Measurements from ENCODE around the gene GUCY1B1. TPM values are rescaled to one million over a fixed set of nuclear protein-coding genes. Genes with fewer than 3 reads are reported as not detected.

GUCY1B1 gene
- total and polyA plus RNA-seq, 9 of the 15 experiments (the other 6 are each of a cell fraction or from before 2014, with no cell fraction given): not detected

- no peak for TF ChIP-seq IRF1 (CRISPR knock-in tag; IDR thresholded peaks at IDR 0.05; ENCODE audit: borderline replicate concordance)
- TF ChIP-seq NCOR1 (IDR thresholded peaks at IDR 0.05): no peak
- no peak for TF ChIP-seq KLF10 (CRISPR knock-in tag; IDR thresholded peaks at IDR 0.05)
- TF ChIP-seq CBFA2T2 (conservative IDR thresholded peaks at IDR 0.05): no peak
- TF ChIP-seq IRF2 (CRISPR knock-in tag; IDR thresholded peaks at IDR 0.05): no peak
- TF ChIP-seq JUND (IDR thresholded peaks at IDR 0.05; ENCODE audit: borderline replicate concordance, low read depth, low read length): no peak
- TF ChIP-seq JUND (tag; IDR thresholded peaks at IDR 0.05; ENCODE audit: borderline replicate concordance, low read depth, low read length): no peak
- no peak for TF ChIP-seq THRAP3 (IDR thresholded peaks at IDR 0.05; ENCODE audit: borderline replicate concordance)
Measured at GRCh38 chr4:155799116-155799793, 40.4 kb downstream of the GUCY1B1 start (continued).

GRCh38 chr4:155799794-155800123 is 40.9 kb downstream of the GUCY1B1 start:
- POLR2A ChIA-PET: no interaction called here
- FAIRE-seq: no peak
- no peaks in the 10 kb centered on the region for H3K27me3 ChIP-seq (ENCODE audit: control insufficient read depth in 2 of 2, insufficient read depth in 2 of 2, low read length in 2 of 2)
- no TSS peak for BruUV-seq (replicated peaks)
- no peaks in the 10 kb centered on the region for H3K9me1 ChIP-seq (ENCODE audit: control insufficient read depth, insufficient read depth, low read length)
- H3K9me3 ChIP-seq (replicated peaks; ENCODE audit: control insufficient read depth, insufficient read depth, low read depth, low read length): no peaks in the 10 kb centered on the region
- H3K79me2 ChIP-seq (ENCODE audit: control insufficient read depth, insufficient read depth, low read length): no peaks in the 10 kb centered on the region
- no peak overlapping the region for H3K4me3 ChIP-seq
- H3K4me2 ChIP-seq (ENCODE audit: insufficient read depth, low read length): no peak overlapping the region
- no peak overlapping the region for H3K9ac ChIP-seq (ENCODE audit: insufficient read depth in 1 of 2, low read depth in 2 of 2, low read length in 2 of 2)
- in situ Hi-C loops (cut with MboI): no loop called here
- TF ChIP-seq TAL1 (IDR thresholded peaks at IDR 0.05): no peak
- TF ChIP-seq HNRNPUL1 (IDR thresholded peaks at IDR 0.05; ENCODE audit: low read length): no peak
- no peak for TF ChIP-seq TSHZ1 (CRISPR knock-in tag; IDR thresholded peaks at IDR 0.05)
- no peaks in the 10 kb centered on the region for H3K4me1 ChIP-seq (replicated peaks in 1 of 2; ENCODE audit: control insufficient read depth in 2 of 2, insufficient read depth in 2 of 2, low read length in 2 of 2)
- CTCF ChIA-PET (ENCODE audit: low intra/inter-chr PET ratio): no interaction called here
- no peak for DNase-seq (ENCODE audit: extremely low read depth in 1 of 4, low spot score in 3 of 4)
- H3K36me3 ChIP-seq (ENCODE audit: control insufficient read depth, insufficient read depth, low read length): no peaks in the 10 kb centered on the region
- WGBS (ENCODE audit: insufficient coverage, low coverage, missing lambda C conversion rate): 0% methylated on average over 7 of the region's 8 CpGs
- intact Hi-C loops (cut with micrococcal nuclease): no loop called here
- no peak for ATAC-seq
- no peak overlapping the region for H2AFZ ChIP-seq (ENCODE audit: low read depth, low read length)
- H4K20me1 ChIP-seq (replicated peaks; ENCODE audit: control insufficient read depth, insufficient read depth, low read length): no peaks in the 10 kb centered on the region
- H3K27ac ChIP-seq (ENCODE audit: extremely low read depth, low read depth, low read length): no peak overlapping the region
